GM19351 (cell line): ENCODE results near the gene PDZD2.
"Not testable (repeated sequence)": the region's sequence is repeated elsewhere in the genome, so short reads cannot be mapped to it uniquely, and the experiment has no call there.

Experiments used
- ATAC-seq: cut with Tn5 transposase; IDR thresholded peaks from one replicate; pipeline ENCODE4 v1.9.1; 2021; ENCODE audit warnings: mild to moderate bottlenecking, moderate library complexity; ENCODE audit not compliant: unreplicated experiment

PDZD2 gene

GRCh38 chr5:31731016-31731415 is 92.1 kb downstream of the PDZD2 start:
- no peak for ATAC-seq

DNA sequence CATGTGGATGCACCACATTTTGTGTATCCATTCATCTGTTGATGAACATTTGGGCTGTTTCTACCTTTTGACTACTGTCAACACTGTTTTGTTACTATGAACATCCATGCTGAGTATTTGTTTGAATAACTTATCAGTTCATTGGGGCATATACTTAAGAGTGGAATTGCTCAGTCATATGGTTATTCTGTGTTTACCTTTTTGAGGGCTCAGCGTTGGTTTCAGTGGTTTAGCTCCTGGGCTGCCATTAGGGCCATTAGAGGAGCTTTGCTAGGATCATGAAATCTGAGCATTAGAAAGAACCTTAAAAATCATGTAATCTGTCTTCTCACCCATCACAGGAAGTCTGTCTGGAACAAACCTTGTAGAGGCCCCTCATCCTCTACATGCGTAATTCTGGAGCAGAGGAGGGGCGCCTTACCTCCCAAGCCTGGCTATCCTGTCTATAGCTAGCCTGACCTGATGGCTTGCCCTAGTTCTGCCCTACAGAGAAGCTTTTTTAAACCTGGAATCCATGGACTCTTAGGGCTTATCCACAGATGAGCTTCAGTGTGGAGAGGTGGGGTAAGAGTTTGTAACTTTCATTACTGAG is 92.9 kb downstream of the PDZD2 start:
- ATAC-seq: no peak

GRCh38 chr5:31732821-31733220 is 93.9 kb downstream of the PDZD2 start:
- ATAC-seq: not testable (repeated sequence)

GRCh38 chr5:31733371-31733770 is 94.4 kb downstream of the PDZD2 start:
- ATAC-seq: no peak

DNA sequence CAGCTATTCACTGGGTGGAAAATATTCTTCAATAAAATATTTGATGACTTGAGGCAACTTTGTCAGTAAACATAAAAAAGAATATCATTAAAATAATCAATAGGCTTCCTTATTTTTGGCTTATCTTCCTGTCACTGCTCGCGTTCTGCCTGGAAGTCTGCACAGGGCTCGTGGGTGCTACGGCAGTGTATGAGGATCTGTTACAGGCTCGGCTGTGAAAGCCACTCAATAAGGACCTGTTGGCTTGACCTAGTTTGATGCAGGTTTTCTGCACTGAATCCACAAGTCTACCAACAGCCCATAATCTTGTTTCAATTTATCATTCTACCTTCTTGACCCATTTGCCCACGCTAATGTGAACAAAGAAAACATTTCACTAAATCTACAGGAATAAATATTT is 97.2 kb downstream of the PDZD2 start:
- ATAC-seq: no peak

DNA sequence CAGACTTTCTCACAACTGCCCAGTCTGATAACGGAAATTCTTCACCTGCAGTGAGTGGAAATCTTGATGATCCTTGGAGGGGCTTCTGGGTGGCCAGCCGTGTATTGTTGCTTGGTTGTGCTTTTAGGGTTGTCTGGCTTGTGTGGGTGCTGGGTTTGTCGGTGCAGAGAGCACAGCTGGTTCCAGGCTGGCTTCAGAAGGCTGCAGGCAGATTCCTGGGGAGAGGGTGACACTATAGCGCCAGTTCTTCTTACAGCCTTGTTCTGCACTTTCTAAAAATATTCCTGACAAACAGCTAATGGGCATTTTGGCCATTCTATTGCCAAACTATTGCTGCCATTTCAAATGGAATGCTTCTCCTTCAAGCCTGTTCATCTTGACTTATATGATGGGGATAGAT is 99.3 kb downstream of the PDZD2 start:
- no peak for ATAC-seq

DNA sequence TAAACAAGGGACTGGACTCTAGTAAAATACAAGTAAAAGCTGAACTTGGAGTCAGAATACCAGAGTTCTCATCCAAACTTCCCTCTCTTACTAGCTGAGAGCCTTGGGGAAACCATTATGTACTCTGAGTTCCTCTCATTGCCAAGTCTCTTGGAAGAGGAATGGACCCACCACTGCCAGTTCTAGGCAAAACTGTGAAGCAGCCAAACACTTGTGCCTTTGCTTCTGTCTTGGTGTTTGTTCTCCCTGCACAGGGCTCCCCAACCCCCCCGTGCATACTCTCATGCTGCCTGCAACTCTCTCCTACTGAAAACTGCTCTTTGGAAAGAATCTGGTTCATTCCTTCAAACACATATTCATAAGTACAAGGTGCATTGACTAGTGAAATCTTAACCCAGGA is 102.6 kb downstream of the PDZD2 start:
- ATAC-seq: no peak

- ATAC-seq: no peak
These were observed 104.7 kb downstream of the PDZD2 start for GRCh38 chr5:31743678-31744077.

DNA sequence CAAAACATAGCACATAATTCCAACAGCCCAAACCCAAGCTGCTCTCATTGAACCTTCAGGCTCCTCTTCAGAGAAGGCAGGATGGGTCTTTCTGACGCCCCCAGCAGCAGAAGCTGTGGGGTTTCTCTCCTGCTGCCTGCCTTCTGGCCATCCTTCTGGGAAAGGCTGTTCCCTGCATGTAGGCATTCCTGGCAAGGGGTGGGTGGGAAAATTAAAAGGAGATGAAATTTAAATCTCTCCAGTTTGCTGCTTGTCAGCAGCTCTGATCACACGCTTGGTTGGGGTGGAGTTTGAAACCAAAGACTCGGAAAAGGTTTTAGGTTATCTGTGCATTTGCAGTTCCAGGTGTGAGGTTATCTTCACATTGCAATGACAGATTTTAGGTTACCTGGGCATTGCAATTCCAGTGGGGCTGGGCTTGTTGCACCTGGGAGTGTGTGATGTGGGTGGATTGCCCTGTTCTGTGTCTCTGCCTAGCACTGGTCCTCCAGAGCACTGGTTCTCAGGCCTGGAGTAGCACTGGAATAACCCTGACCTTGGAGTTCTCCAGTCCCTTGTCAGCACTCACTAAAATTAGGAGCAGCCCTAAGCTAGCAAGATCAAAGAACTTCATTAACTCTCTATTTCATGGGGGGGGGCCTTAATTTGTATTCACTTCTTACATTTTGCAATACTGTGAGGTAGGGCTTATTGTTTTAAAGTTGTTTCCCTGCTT is 109.7 kb downstream of the PDZD2 start:
- no peak for ATAC-seq

DNA sequence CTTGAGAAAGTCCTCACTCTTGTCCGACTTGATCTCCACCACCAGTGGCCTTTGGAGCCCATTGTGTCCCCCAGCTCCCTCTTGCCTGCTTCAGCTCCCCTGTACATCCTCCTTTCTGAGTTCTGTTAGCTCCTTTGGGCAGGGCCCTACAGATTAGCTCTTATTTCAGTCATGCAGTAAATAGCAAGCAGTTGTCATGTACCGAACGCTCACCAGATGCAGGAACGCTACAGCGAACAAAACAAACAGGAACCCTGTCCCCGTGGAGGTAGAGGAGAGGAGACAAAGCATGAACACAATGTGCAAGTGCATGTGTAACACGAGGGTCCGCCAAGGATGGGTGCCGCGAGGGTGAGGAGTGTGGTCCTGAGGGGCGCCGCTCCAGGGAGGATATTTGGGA is 111.3 kb downstream of the PDZD2 start:
- no peak for ATAC-seq

GRCh38 chr5:31751610-31752009 is 112.7 kb downstream of the PDZD2 start:
- ATAC-seq: no peak

DNA sequence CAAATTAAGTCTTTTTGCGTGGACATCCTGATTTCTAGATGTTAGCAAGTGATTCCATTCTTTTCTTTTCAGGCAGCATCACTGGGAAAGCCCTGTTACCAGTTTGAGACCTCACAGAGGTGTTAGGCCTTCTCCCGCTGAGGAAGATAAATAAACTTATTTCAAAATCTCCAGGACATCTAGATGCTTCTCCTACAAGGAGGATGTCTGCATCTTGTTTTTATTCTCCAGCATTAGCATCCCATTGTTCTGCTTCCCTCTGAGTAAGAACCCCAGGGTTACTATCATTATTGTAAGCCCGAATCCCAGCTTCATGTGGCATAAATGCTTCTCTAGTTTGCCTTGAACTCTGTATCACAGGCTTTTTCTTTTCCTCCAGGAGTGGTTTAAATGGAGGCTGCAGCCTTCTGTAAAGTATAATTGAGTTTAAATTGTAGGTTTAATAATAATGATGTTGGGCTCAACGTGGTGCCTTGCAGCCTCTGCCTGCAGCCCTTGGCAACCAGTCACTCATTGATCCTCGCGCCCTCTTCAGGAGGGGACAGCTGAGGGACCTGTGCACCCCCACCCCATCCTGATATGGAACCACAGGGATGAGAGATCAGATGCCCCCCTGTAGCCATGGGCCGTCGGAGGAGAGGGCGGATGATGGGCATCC is 114.9 kb downstream of the PDZD2 start:
- ATAC-seq: no peak

GRCh38 chr5:31754358-31754704 is 115.4 kb downstream of the PDZD2 start:
- ATAC-seq: no peak

DNA sequence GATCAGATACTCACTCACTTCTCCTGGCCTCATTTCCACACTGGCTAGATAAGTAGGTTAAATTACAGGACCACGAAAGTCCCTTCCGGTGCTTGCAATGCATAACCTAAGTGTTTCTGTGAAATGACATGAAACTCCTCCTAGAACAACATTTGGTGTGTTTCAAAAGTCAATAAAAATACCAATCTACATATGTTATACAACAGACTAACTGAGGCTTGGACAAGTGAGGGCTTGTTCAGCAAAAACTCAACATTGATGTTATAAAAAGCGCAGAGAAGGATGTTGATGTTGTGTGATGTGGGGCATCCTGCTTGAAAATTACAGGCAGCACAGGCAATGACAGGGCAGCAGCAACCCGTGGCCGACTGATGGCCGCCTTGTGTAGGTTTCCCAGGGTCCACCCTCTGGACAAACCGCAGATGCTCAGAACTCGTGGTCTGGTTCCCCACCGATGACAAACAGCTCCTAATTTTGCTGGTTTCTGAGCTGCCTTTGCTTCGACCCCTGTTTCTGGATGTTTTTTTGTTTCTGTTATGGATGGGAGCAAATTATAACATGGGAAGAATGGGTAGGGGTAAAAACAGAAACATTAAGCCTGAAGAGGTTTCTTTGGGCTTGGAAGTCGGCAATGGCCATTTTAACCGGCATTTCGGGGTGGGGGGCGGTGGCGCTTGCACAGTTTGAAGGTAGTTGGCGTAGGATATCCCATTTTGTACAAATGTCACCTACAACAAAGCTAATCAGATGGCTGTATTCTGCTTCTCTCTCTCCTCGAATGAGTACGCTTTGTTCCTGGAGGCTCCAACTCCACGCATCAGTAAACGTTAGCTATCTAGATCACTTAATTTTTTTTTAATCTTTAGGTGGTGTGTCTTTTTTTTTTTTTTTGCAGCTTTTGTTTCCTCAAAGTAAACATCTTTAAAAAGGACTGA is 116.1 kb downstream of the PDZD2 start:
- no peak for ATAC-seq

- no peak for ATAC-seq
These were observed 116.8 kb downstream of the PDZD2 start for GRCh38 chr5:31755676-31756230.

DNA sequence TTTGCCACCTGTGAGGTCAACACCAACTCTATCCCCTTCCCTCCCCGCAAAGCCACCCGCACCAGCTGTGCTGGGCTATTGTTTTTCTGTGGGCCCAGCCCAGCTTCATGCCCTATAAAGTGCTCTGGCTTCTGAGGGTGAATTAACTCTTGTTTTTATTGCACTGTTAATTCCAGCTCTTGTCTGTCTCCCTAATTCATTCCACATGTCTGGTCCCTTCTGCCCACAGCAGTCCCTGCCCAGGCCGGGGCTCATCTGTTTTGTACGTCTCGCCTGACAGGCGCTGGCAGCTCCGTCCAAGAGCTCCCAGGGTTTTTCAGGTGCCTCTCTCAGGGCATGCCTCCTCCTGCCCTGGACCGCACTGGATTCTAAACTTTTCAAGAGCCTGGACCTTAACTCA is 118.9 kb downstream of the PDZD2 start:
- ATAC-seq: no peak

GRCh38 chr5:31758803-31759425 is 120.0 kb downstream of the PDZD2 start:
- no peak for ATAC-seq

GRCh38 chr5:31759925-31760324 is 121.0 kb downstream of the PDZD2 start:
- ATAC-seq: no peak

GRCh38 chr5:31761877-31762276 is 122.9 kb downstream of the PDZD2 start:
- ATAC-seq: no peak

DNA sequence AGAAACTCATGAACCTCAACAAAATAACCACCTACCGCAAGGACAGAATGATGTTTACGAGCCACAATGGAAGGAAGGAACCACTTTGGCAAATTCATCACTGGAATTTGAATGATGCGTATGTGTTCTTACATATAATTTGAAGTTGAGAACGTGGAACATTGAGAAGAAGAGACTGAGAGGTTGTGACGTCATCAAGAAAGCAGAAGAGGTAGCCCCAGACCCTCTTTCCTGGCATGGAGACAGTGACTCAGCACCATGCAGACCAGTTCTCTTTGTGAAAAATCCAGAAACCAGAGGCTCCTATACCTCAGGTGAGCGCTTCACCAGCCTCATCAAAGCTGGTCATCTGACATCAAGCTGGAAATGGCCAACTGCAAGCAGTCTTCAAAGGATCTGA is 124.5 kb downstream of the PDZD2 start:
- no peak for ATAC-seq

GRCh38 chr5:31764687-31765086 is 125.8 kb downstream of the PDZD2 start:
- ATAC-seq: not testable (repeated sequence)
